Activated CD8-positive, alpha-beta memory T cell treated with anti-CD3 and anti-CD28 coated beads, Interleukin-2, amount 50 U/mL, for 4 hours (primary cell): ENCODE measurements around the gene TCF12.

Experiments
- DNase-seq: peaks from one replicate; pipeline ENCODE4 v3.0.0-alpha.2; 2020

TCF12 gene

GRCh38 chr15:57278439-57278838, 360.0 kb downstream of the TCF12 start:
- DNase-seq, result no peak

GRCh38 chr15:57280464-57280863, 362.0 kb downstream of the TCF12 start:
- DNase-seq, result no peak

- DNase-seq, result no peak
These were observed 362.9 kb downstream of the TCF12 start for GRCh38 chr15:57281321-57281720.

- no peak for DNase-seq
These were observed 364.2 kb downstream of the TCF12 start for GRCh38 chr15:57282686-57283085.

GRCh38 chr15:57283774-57284503, 365.5 kb downstream of the TCF12 start:
- DNase-seq, result no peak

- DNase-seq, result no peak
These were observed 366.1 kb downstream of the TCF12 start for GRCh38 chr15:57284535-57284934.

GRCh38 chr15:57285386-57285785, 366.9 kb downstream of the TCF12 start:
- no peak for DNase-seq

- no peak for DNase-seq
These were observed 368.1 kb downstream of the TCF12 start for GRCh38 chr15:57286446-57287122.

GRCh38 chr15:57287123-57287521, 368.7 kb downstream of the TCF12 start:
- DNase-seq, result no peak

GRCh38 chr15:57288926-57289580, 370.6 kb downstream of the TCF12 start:
- DNase-seq, result no peak

GRCh38 chr15:57290187-57290586, 371.7 kb downstream of the TCF12 start:
- DNase-seq, result no peak

GRCh38 chr15:57290826-57291225, 372.4 kb downstream of the TCF12 start:
- DNase-seq, result no peak

GRCh38 chr15:57296473-57297162, 378.2 kb downstream of the TCF12 start:
- DNase-seq, result no peak

- no peak for DNase-seq
These were observed 378.7 kb downstream of the TCF12 start for GRCh38 chr15:57297163-57297593.

- no peak for DNase-seq
These were observed 379.2 kb downstream of the TCF12 start for GRCh38 chr15:57297630-57298029.

- DNase-seq, result no peak
These were observed 379.8 kb downstream of the TCF12 start for GRCh38 chr15:57298204-57298603.

GRCh38 chr15:57298843-57299550, 380.6 kb downstream of the TCF12 start:
- DNase-seq, result no peak

GRCh38 chr15:57301307-57301706, 382.9 kb downstream of the TCF12 start:
- DNase-seq, result no peak

GRCh38 chr15:57302640-57303257, 384.3 kb downstream of the TCF12 start:
- no peak for DNase-seq

GRCh38 chr15:57305009-57305408, 386.6 kb downstream of the TCF12 start:
- DNase-seq, result no peak

GRCh38 chr15:57306161-57306943, 387.9 kb downstream of the TCF12 start:
- peak; percentile 87 for DNase-seq
